Gastroesophageal sphincter (tissue), 4 donors: ENCODE data around the gene RNF19B. TPM values are rescaled to one million over a fixed set of nuclear protein-coding genes. Genes with fewer than 3 reads are reported as not detected.

Experiments
- ATAC-seq: fragments of 150-250 bp; one replicate; pipeline ENCODE4 v1.9.1; 2016; ENCODE audit warnings: mild to moderate bottlenecking, moderate library complexity
- H3K27ac ChIP-seq, 4 donors: fragments of 200-600 bp; sonication (generic) in 3 of 4; 1 replicate in 3 of 4; 2 replicates in 1 of 4; pipeline ENCODE4 v1.5.1; 2016 to 2019
- H3K27me3 ChIP-seq: fragments of 200-600 bp; sonication (generic); one replicate; pipeline ENCODE4 v1.5.1; 2019
- H3K36me3 ChIP-seq, 2 donors: fragments of 200-600 bp; sonication (generic); one replicate each; pipeline ENCODE4 v1.5.1; 2019; ENCODE audit warnings: control low read depth in 1 of 2
- H3K4me1 ChIP-seq, 3 donors: fragments of 200-600 bp; sonication (generic); 1 replicate in 2 of 3; 2 replicates in 1 of 3; pipeline ENCODE4 v1.5.1; 2016 to 2019; ENCODE audit warnings: control low read depth in 2 of 3
- H3K4me3 ChIP-seq, 2 donors: fragments of 200-600 bp; sonication (generic); one replicate each; pipeline ENCODE4 v1.5.1; 2019; ENCODE audit warnings: mild to moderate bottlenecking in 1 of 2, moderate library complexity in 1 of 2
- H3K9me3 ChIP-seq, 3 donors: fragments of 200-600 bp; sonication (generic); one replicate each; pipeline ENCODE4 v1.5.1; 2017 to 2019; ENCODE audit warnings: control low read depth in 2 of 3
- EP300 ChIP-seq: sonication (generic); formaldehyde crosslinking; IDR thresholded peaks from one replicate; pipeline ENCODE4 v1.6.1; 2017; ENCODE audit warnings: antibody characterized with exemption, mild to moderate bottlenecking
- POLR2A ChIP-seq, 2 donors: fragments of 450-650 bp; IDR thresholded peaks; one replicate each; pipeline ENCODE4 v1.6.1; 2017; ENCODE audit warnings: antibody characterized with exemption in 2 of 2, mild to moderate bottlenecking in 2 of 2, moderate library complexity in 1 of 2
- POLR2AphosphoS5 ChIP-seq: sonication (generic); formaldehyde crosslinking; IDR thresholded peaks from one replicate; pipeline ENCODE4 v1.6.1; 2017; ENCODE audit warnings: antibody characterized with exemption
- WGBS, 2 donors: methylation state at CpG; one replicate each; pipeline ENCODE4 v1.1.5; 2018; ENCODE audit warnings: low coverage in 1 of 2; 5-methylcytosine and 5-hydroxymethylcytosine counted together
- total RNA-seq, 4 donors: library from RNA; depleted of rRNA; stranded (reverse); fragments of >200 nt; gene quantifications; one replicate each; pipeline ENCODE4 v1.1.0, GENCODE V29; 2016
- TF ChIP-seq, protein P1 (sequence below), 4 experiments: fragments of 200-600 bp in 2 of 4; fragments of 450-650 bp in 2 of 4; sonication (generic) in 1 of 4; IDR thresholded peaks; one replicate each; pipeline ENCODE4 v1.5.1; 2017 to 2019; ENCODE audit warnings: antibody characterized with exemption in 4 of 4, mild to moderate bottlenecking in 2 of 4, moderate library complexity in 2 of 4

RNF19B gene
- total RNA-seq, 4 donors from 2014 or later: 19.5 to 25.2 (median 21.8) TPM

DNA sequence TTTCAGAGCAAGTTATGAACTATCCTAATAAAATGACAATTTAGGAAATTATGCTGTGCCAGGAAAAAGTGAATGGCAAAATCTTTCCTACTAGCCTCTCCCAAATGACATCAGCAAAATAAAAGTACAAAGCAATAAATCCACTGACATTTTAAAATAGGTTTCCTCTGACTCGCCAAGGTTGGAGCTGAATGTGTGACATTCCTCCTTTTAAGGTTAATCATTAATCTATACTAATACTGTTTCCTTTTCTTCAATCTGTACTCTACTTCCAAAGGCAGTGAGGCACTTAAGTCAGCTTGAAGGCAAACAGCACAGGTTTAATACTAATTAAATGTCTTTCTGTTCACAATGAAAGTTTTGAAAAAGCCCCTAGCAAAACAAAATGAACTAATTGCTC lies 15.7 kb downstream of the RNF19B start:
- peaks cover 0 to 47% of the 10 kb centered on the region in 2 donors for H3K36me3 ChIP-seq
- TF ChIP-seq POLR2A (IDR thresholded peaks at IDR 0.05) (no peak), POLR2AphosphoS5 (peak; percentile 51)
- H3K27me3 ChIP-seq: no peaks in the 10 kb centered on the region
- H3K27ac ChIP-seq: peak overlapping the region in 1 of 4 donors; percentile 30
- no peaks in the 10 kb centered on the region for H3K9me3 ChIP-seq
- no peak overlapping the region for H3K4me3 ChIP-seq
- H3K4me1 ChIP-seq: peaks cover 0 to 21% (median 4%) of the 10 kb centered on the region in 3 donors
- ATAC-seq: peak; percentile 16
- WGBS, 2 donors: 7 to 38% methylated on average over 1 of the region's 1 CpG

DNA sequence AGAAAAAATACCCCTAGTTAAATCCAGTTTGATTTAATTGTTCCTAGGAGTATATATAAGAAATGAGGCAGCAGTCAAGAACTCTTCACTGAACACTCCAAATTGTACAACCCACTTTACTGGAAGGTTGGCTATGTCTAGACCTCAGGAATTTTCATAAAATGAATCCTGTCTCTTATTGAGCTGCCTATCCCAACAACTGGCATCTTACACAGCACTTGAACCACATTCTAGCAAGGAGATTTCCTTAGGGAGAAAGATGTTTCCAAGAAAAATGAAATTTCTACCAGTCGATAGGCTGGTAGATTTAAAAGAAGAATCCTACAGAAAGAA lies 16.3 kb downstream of the RNF19B start:
- no peaks in the 10 kb centered on the region for H3K27me3 ChIP-seq
- no peaks in the 10 kb centered on the region for H3K9me3 ChIP-seq
- peak overlapping the region in 1 of 4 donors; percentile 46 for H3K27ac ChIP-seq
- H3K4me3 ChIP-seq: no peak overlapping the region
- ATAC-seq: no peak
- H3K36me3 ChIP-seq: peaks cover 0 to 52% of the 10 kb centered on the region in 2 donors
- TF ChIP-seq POLR2A (IDR thresholded peaks at IDR 0.05): no peak
- 94 to 100% methylated on average over 1 of the region's 1 CpG for WGBS, 2 donors
- H3K4me1 ChIP-seq: peaks cover 0 to 21% (median 4%) of the 10 kb centered on the region in 3 donors

DNA sequence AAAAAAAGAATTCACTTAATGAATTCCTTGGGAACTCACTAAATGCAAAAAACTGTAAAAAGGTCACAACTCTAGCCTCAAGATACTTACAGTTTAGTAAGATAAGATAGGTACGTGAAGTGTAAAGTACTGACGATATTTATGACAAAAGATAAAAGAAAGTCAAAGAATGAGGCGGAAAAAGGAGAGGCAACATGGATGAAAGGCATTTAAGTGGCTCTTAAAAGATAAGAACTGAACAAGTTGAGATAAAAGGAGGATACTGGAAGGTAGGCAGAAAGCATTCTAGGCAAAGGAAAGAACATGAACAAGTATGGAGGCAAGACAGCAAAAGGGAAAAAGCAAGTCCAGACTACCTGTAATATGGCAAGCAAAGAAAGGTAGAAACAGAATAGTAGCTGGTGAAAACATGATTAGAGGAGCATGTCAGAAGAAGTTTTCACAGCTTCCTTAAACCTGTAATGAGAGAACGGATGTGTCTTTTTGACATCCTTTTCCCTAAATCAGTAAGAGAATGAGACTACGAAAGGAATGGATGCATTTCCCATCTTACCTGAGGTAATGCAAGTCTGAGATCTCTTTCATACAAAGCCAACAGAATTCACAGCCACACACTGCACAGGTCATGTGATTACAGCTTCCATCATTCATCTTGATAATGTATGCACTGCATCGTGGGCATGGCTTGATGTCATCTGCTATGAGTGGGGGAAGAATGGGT lies 16.8 kb downstream of the RNF19B start:
- Histone ChIP-seq H3K4me1 (peaks cover 0 to 21% (median 4%) of the 10 kb centered on the region in 3 donors), H3K4me3 (no peak overlapping the region), H3K27ac (peak overlapping the region in 1 of 4 donors; percentile 46), H3K9me3 (no peaks in the 10 kb centered on the region), H3K36me3 (peaks cover 0 to 57% of the 10 kb centered on the region in 2 donors), H3K27me3 (no peaks in the 10 kb centered on the region)
- 71 to 87% methylated on average over 6 of the region's 6 CpGs for WGBS, 2 donors
- TF ChIP-seq, protein P1, sequence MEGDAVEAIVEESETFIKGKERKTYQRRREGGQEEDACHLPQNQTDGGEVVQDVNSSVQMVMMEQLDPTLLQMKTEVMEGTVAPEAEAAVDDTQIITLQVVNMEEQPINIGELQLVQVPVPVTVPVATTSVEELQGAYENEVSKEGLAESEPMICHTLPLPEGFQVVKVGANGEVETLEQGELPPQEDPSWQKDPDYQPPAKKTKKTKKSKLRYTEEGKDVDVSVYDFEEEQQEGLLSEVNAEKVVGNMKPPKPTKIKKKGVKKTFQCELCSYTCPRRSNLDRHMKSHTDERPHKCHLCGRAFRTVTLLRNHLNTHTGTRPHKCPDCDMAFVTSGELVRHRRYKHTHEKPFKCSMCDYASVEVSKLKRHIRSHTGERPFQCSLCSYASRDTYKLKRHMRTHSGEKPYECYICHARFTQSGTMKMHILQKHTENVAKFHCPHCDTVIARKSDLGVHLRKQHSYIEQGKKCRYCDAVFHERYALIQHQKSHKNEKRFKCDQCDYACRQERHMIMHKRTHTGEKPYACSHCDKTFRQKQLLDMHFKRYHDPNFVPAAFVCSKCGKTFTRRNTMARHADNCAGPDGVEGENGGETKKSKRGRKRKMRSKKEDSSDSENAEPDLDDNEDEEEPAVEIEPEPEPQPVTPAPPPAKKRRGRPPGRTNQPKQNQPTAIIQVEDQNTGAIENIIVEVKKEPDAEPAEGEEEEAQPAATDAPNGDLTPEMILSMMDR (IDR thresholded peaks at IDR 0.05): no peak
- TF ChIP-seq POLR2A (IDR thresholded peaks at IDR 0.05) (no peak), POLR2AphosphoS5 (no peak), EP300 (no peak)
- no peak for ATAC-seq

DNA sequence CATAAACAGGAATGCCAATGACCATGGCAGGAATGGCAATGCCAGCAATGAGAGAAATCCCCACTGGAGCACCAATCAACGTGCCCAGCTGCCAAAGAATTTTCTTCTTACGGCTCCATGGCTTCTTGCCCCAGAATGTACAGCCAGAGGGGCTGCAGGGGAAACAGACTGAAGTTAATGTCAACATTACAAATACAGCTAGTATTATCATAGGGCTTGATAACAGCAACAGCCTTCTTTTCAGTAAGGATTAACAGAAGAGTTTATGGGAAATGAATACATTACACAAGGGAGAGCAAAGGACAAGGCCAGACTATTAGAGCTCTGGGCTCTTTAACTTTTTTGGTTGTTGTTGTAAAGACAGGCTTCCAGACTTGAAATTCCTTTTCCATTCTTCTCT lies 18.2 kb downstream of the RNF19B start:
- TF ChIP-seq, protein P1 (IDR thresholded peaks at IDR 0.05): no peak
- TF ChIP-seq EP300 (no peak), POLR2AphosphoS5 (no peak), POLR2A (IDR thresholded peaks at IDR 0.05) (no peak)
- 47 to 61% methylated on average over 2 of the region's 2 CpGs for WGBS, 2 donors
- ATAC-seq: no peak
- no peaks in the 10 kb centered on the region for H3K27me3 ChIP-seq
- H3K27ac ChIP-seq: no peak overlapping the region
- H3K9me3 ChIP-seq: no peaks in the 10 kb centered on the region
- peaks cover 0 to 21% (median 4%) of the 10 kb centered on the region in 3 donors for H3K4me1 ChIP-seq
- H3K4me3 ChIP-seq: no peak overlapping the region
- H3K36me3 ChIP-seq: peaks cover 0 to 71% of the 10 kb centered on the region in 2 donors

DNA sequence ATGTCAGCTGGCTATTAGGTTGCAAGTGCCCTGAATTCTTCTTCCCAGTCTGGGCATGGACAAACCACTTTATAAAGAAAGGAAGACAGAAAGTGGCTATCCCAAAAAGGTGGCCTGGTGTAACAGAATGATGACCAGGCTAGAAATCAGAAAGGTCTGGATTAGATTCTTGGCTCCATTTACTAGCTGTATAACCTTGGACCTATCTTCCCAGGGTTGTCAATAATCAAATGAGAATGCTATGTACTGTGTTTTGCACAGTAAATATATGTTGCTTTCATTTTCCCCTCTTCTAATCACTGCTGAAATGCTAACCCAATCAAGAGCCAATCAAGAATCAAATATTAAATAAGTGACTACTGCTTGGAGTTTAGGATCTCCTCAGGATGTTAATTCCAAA lies 20.4 kb downstream of the RNF19B start:
- TF ChIP-seq EP300 (no peak), POLR2AphosphoS5 (no peak), POLR2A (IDR thresholded peaks at IDR 0.05) (no peak)
- TF ChIP-seq, protein P1 (IDR thresholded peaks at IDR 0.05): no peak
- Histone ChIP-seq H3K27ac (no peak overlapping the region), H3K36me3 (peaks cover 0 to 90% of the 10 kb centered on the region in 2 donors), H3K4me3 (no peak overlapping the region), H3K9me3 (no peaks in the 10 kb centered on the region), H3K27me3 (no peaks in the 10 kb centered on the region), H3K4me1 (peaks cover 0 to 19% (median 9%) of the 10 kb centered on the region in 3 donors)
- ATAC-seq: no peak
